Nephron progenitor cell (in vitro differentiated cells): Measurements from ENCODE around the gene RMND1.

Experiments used
- DNase-seq: peaks from one replicate; pipeline ENCODE4 v3.0.0; 2021
- H3K27ac Mint-ChIP-seq: 2 replicates; pipeline ENCODE4 v1.8.0; 2021; ENCODE audit warnings: mild to moderate bottlenecking, moderate library complexity, mixed read lengths
- H3K27me3 Mint-ChIP-seq: 2 replicates; pipeline ENCODE4 v1.8.0; 2021; ENCODE audit warnings: mild to moderate bottlenecking, low read depth, mixed read lengths; ENCODE audit not compliant: poor library complexity
- H3K36me3 Mint-ChIP-seq: 2 replicates; pipeline ENCODE4 v1.8.0; 2021; ENCODE audit warnings: low read depth, mixed read lengths
- H3K4me1 Mint-ChIP-seq: 2 replicates; pipeline ENCODE4 v1.8.0; 2021; ENCODE audit warnings: mixed read lengths
- H3K4me3 Mint-ChIP-seq: 2 replicates; pipeline ENCODE4 v1.8.0; 2021; ENCODE audit warnings: mild to moderate bottlenecking, moderate library complexity, mixed read lengths
- H3K9me3 Mint-ChIP-seq: 2 replicates; pipeline ENCODE4 v1.8.0; 2021; ENCODE audit warnings: mild to moderate bottlenecking, moderate library complexity, mixed read lengths
- CTCF ChIP-seq: fragments of 200-600 bp; sonication (generic); IDR thresholded peaks from 2 replicates; pipeline ENCODE4 v1.5.0; 2021; ENCODE audit warnings: antibody characterized with exemption

RMND1 gene

DNA sequence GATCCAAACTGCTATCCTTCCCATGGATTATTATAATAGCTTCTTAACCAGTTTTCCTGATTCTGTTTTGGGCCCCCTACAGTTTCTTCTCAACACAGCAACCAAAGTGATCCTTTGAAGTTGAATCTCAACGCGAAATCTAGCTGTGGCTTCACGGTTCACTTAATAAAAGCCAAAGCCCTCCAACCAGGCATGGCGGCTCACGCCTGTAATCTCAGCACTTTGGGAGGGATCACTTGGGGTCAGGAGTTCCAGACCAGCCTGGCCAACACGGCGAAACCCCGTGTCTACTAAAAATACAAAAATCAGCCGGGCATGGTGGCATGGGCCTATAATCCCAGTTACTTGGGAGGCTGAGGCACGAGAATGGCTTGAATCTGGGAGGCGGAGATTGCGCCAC is 3.3 kb downstream of the RMND1 start:
- Mint-ChIP-seq H3K4me3 (no peak overlapping the region), H3K36me3 (peaks cover 32% of the 10 kb centered on the region), H3K27ac (no peak overlapping the region), H3K27me3 (peaks cover 2% of the 10 kb centered on the region), H3K4me1 (peaks cover 23% of the 10 kb centered on the region), H3K9me3 (peaks cover 21% of the 10 kb centered on the region)
- no peak for DNase-seq
- no peak for TF ChIP-seq CTCF

DNA sequence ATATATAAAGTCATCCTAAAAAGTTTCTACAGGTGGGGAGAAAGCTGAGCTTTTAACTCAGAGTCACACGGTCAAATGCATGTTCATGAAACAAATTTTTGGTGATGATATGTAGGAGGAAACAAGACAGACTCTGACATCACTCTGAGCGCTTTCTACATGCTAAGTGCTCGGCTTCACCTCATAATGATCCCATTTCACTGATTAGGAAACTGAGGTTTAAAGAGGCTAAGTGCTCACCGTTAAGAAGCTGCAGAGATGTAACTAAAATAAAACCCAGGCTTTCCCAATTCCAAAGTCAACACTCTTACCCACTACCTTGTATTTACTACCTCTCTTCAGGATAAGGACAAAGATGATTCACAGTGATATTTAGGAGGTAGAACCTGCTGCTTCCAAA is 4.7 kb downstream of the RMND1 start:
- peaks cover 2% of the 10 kb centered on the region for H3K27me3 Mint-ChIP-seq
- DNase-seq: no peak
- H3K4me1 Mint-ChIP-seq: peaks cover 25% of the 10 kb centered on the region
- H3K9me3 Mint-ChIP-seq: peaks cover 21% of the 10 kb centered on the region
- no peak for TF ChIP-seq CTCF
- H3K27ac Mint-ChIP-seq: peak overlapping the region; percentile 80
- H3K4me3 Mint-ChIP-seq: no peak overlapping the region
- peaks cover 34% of the 10 kb centered on the region for H3K36me3 Mint-ChIP-seq

DNA sequence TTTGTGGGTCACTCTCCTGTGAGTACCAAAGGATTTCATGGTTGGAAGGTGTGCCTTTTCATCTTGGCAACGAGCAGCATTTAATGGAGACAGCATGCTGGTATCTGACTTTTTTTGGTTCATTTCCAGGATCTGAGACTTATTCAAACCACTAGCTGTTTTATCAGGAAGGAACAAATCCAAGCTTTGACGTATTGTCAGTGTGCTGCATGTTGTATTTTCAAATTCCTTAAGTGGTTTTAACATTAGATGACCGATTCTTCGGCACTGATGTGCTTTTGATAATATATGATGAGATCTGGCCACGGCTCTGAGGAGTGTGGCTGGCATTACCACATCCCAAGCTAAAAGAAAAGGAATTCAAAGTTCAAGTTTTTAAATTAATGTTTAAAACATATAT is 6.4 kb downstream of the RMND1 start:
- peaks cover 21% of the 10 kb centered on the region for H3K4me1 Mint-ChIP-seq
- DNase-seq: no peak
- H3K27me3 Mint-ChIP-seq: peaks cover 2% of the 10 kb centered on the region
- TF ChIP-seq CTCF: no peak
- H3K27ac Mint-ChIP-seq: no peak overlapping the region
- H3K9me3 Mint-ChIP-seq: peaks cover 6% of the 10 kb centered on the region
- H3K36me3 Mint-ChIP-seq: peaks cover 34% of the 10 kb centered on the region
- no peak overlapping the region for H3K4me3 Mint-ChIP-seq

DNA sequence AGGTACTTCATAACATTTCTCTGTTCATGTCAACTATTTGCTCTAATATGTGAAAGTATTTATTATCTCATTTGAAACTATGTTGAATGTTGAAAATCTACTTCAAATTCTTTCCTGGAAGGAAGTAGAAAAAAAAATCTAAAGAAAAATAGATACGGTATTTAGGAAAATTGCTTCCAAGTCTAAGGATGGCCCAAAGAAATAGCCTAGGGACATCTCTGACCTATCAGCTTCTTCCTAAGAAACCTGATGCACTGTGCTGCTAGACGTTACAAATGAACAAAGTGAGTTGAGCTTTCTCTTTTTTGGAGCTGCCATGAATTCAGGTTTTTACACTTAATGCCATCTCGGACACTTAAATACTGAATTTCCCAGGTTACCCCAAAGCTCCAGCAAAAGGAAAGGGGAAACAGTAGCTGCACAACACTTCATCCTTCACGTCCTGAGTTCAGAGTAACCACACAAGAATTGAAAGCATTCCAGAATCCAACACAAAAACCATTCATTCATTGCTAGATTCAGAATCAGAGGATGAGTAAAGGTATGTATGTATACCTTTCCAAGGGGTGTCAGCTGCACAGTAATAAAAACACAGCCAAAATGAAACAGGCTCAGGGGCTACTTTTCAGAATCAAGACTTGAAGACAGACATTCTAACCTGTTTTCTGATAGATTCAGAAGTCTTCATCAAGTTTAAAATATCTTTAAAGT is 7.9 kb downstream of the RMND1 start:
- H3K36me3 Mint-ChIP-seq: peaks cover 34% of the 10 kb centered on the region
- DNase-seq: no peak
- no peaks in the 10 kb centered on the region for H3K9me3 Mint-ChIP-seq
- H3K4me3 Mint-ChIP-seq: no peak overlapping the region
- peaks cover 2% of the 10 kb centered on the region for H3K27me3 Mint-ChIP-seq
- no peak for TF ChIP-seq CTCF
- peaks cover 17% of the 10 kb centered on the region for H3K4me1 Mint-ChIP-seq
- no peak overlapping the region for H3K27ac Mint-ChIP-seq

DNA sequence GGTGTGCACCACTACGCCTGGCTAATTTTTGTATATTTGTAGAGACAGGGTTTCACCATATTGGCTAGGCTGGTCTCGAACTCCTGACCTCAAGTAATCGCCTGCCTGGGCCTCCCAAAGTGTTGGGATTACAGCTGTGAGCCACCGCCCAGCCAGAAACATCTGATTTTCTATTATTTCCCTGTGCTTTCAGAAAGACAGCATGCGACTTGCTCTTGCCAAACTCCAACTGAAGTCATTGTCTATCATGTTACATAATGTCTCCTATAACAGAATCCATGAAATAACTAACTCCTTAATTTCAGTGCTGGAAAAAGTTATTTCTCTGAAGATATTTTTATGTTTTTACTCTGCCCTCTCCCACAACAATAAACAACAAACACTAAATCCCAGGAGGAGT is 8.5 kb downstream of the RMND1 start:
- no peaks in the 10 kb centered on the region for H3K9me3 Mint-ChIP-seq
- H3K36me3 Mint-ChIP-seq: peaks cover 37% of the 10 kb centered on the region
- H3K27me3 Mint-ChIP-seq: peaks cover 2% of the 10 kb centered on the region
- TF ChIP-seq CTCF: no peak
- peaks cover 17% of the 10 kb centered on the region for H3K4me1 Mint-ChIP-seq
- DNase-seq: no peak
- H3K27ac Mint-ChIP-seq: no peak overlapping the region
- no peak overlapping the region for H3K4me3 Mint-ChIP-seq

DNA sequence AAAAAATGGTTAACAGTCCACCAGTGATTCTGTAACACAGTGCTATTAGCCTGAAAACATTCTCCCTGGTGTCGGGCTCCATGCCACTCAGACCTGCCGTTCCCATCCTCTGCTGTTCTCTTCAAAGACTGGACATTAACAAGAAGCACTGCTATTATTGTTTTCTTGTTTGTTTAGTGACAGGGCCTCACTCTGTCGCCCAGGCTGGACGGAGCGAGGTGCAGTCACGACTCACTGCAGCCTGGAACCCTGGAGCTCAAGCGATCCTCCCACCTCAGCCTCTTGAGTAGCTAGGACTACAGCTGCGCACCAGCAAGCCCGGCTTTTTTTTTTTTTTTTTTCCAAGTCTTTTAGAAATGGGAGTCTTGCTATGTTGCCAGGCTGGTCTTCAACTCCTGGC is 9.6 kb downstream of the RMND1 start:
- peaks cover 43% of the 10 kb centered on the region for H3K36me3 Mint-ChIP-seq
- H3K9me3 Mint-ChIP-seq: no peaks in the 10 kb centered on the region
- H3K27ac Mint-ChIP-seq: no peak overlapping the region
- H3K4me3 Mint-ChIP-seq: no peak overlapping the region
- no peak for TF ChIP-seq CTCF
- peaks cover 17% of the 10 kb centered on the region for H3K4me1 Mint-ChIP-seq
- H3K27me3 Mint-ChIP-seq: no peaks in the 10 kb centered on the region
- DNase-seq: no peak
